ENCODE data around the gene EID3.
"Not testable (repeated sequence)": the region's sequence is repeated elsewhere in the genome, so short reads cannot be mapped to it uniquely, and the experiment has no call there.

Gene EID3

DNA sequence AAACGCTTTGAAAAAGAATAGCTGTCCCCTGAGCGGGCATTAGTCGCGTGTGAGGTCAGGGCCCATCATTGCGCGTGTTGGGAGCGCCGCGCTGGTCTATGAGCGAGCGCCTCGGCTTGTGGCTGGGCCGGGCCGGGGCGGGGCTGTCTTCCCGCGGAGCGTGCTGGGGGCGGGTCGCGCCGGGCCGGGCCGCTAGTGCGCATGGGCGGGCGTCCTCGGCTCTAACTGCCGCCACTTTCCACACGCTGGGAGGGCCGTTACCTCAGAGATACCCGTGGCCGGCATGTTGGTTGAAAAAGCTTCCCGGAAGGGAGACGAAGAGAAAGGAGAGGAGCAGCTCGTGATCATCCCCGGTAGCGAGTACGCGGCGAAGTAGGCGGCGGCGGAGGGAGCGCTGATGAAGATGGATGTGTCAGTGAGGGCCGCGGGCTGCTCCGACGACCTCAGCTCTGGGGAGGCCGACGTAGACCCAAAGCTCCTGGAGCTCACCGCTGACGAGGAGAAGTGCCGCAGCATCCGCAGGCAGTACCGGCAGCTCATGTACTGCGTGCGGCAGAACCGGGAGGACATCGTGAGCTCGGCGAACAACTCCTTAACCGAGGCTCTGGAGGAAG lies at the start of gene EID3:
TSS of gene EID3 (plus strand) at position 202 of the 614 bp plus-strand sequence. CDS start at position 398, 196 bp downstream.
- DNase-seq (ENCODE audit: low read depth), result no peak

DNA sequence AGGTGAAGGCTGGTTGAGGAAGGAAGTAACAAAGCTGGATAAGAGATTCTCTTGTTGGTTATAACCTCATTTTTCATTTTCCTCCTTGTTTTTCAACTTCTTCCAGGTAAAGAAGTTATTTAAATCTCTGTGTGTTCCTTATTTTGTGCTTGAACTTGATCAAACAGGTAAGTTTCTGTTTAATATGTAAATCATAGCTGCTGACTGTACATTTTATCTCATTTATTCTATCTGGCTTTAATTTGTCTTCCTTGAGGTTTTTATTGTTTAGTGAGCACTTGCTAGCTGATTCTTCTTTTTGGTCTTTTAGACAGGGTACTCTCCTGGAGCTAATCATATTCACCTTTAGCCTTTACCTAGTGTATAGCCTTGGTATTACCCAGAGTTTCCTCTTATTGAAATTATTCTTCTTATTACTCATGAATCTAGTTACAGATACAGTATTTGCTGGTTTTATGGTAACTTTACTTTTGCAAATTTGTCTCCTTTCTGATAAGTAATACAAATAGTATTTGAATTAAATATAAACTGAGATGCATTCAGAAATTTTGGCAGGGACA lies 45.5 kb upstream of the EID3 start:
- DNase-seq (ENCODE audit: low read depth), result no peak

DNA sequence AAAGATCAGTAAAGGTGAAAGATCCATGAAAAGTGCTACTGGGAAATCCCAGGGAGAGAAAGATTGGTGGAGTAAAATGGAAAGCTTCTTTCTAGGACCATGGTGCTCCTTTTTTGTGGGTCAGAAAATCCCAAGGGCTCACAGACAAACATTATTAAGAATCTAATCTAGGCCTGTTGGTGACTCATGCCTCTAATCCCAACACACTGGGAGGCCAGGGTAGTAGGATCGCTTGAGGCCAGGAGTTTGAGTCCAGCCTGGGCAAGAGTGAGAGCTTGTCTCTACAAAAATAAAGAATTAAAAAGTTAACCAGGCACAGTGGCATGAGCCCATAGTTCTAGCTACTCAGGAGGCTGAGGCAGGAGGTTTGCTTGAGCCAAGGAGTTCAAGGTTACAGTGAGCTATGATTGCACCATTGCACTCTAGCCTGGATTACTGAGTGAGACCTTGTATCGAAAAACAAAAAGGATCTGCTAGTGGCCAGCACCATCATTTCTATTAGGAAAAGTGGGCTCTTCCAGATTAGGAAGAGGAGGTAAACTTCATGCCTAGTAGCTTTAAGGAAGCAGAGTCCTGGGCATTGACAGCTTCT lies 45.0 kb upstream of the EID3 start:
- no peak for DNase-seq (ENCODE audit: low read depth)

DNA sequence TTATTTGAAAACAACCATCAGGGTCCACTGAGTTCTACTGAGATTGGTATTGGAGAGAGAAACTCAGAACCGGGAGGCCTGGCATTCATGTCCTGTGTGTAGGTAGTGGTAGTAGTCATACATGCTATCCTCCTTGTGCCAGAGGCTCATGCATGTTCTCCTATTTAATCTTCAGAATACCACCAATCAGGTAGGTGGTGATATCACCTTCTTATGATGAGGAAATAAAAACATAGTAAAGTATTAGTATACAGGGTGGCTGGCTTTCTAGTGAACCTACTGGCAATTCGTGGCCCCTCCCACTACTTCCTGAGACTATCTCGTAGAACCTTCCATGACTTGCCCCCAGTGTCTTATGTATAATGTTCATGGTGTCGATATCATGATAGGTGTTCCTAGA lies 40.5 kb upstream of the EID3 start:
- DNase-seq (ENCODE audit: low read depth), result no peak

DNA sequence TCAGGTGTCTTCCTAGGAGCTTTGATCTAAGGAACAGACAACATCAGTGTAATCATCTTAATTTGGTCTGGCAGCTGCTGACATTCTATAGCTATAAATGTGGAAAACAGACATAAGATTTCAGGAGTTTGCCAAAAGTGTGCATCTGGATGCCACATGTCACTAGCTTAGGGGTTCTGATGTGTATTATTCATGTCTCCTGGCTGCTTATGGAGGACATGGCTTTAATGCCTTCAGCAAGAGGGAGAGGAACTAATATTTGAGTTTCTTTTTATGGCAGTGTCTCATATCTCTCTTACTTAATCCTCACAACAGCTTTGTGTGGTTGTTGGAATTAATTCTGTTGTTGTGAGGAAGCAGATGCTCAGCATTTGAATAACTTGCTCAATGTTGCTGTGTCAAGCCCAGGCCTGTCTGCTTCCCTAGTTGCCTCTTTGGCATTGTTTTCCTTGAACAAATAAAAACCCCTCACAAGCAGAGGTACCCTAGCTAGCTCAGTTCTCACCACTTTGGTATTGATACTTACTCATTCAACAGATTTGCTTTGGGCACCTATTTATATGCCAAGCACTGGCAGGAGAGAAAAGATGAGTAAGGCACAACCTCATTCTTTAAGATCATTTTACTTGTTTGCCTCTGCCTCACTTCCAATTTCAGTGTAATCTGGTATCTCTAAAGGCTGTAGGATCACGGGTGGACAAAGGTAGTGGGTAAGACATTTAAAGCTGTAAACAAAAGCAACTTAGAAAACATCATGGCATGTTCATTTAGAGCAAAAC lies 39.8 kb upstream of the EID3 start:
- no peak for DNase-seq (ENCODE audit: low read depth)

DNA sequence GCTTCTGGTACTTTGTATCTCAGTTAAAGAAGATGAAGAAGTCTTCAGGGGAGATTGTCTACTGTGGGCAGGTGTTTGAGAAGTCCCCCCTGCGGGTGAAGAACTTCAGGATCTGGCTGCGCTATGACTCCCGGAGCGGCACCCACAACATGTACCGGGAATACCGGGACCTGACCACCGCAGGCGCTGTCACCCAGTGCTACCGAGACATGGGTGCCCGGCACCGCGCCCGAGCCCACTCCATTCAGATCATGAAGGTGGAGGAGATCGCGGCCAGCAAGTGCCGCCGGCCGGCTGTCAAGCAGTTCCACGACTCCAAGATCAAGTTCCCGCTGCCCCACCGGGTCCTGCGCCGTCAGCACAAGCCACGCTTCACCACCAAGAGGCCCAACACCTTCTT lies 38.1 kb upstream of the EID3 start:
- not testable (repeated sequence) for DNase-seq (ENCODE audit: low read depth)

DNA sequence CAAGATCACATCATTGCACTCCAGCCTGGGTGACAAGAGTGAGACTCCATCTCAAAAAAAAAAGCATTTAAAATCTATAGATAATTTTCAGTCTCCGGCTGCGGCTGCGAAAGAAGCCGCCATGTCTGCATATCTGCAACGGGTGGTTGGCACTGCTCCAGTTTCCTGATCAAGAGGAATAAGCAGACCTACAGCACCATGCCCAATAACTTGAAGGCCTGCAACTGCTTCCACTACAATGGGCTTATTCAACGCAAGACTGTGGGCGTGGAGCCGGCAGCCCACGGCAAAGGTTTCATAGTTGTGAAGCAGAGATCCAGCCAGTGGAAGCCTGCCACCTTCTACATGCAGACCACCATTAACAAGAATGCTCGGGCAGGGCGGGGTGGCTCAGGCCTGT lies 30.6 kb upstream of the EID3 start:
- no peak for DNase-seq (ENCODE audit: low read depth)

DNA sequence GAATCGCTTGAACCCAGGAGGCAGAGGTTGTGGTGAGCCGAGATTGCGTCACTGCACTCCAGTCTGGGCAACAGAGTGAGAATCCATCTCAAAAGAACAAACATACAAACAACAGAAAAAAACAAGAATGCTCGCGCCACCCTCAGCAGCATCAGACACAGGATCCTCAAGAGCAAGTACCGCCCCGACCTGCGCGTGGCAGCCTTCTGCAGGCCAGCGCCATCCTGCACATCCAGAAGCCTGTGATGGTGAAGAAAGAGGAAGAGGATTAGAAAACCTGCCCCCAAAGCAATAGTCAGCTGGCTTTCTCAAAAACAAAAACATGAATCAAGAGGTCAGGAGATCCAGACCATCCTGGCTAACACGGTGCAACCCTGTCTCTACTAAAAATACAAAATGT lies 30.0 kb upstream of the EID3 start:
- DNase-seq (ENCODE audit: low read depth), result no peak

DNA sequence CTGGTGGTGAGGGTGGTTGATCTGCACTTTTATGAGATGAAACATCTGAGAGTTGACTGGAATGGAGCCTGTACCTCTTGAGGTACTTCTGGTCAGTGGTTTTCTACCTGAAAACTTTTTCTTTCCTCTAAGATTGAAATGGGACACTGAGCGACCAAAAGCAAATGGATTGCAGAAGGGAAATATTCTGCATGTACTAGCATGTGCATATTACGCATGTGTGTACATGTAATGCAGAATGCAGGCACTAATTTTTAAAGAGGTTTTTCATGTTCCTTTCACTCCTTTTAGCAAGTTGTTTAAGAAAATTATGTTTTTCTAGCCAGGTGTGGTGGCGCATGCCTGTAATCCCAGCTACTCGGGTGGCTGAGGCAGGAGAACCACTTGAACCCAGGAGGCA lies 28.7 kb upstream of the EID3 start:
- DNase-seq (ENCODE audit: low read depth), result no peak

DNA sequence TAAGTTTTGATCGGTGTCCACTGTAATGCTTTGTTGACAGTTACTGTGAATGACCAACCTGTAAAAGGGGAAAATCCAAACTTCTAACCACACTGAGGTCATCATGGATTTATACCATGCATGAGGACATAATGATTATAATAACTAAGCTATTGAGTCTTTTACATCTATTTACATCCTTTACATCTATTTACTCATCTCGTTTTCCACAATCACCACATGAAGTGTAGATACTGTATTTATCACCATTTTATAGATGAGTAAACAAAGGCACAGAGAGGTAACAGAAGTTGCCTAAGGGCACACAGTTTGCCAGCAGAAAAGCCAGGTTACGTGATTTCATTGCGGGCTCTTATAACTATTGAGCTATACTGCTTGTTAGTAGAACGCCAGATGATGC lies 27.9 kb upstream of the EID3 start:
- no peak for DNase-seq (ENCODE audit: low read depth)

DNA sequence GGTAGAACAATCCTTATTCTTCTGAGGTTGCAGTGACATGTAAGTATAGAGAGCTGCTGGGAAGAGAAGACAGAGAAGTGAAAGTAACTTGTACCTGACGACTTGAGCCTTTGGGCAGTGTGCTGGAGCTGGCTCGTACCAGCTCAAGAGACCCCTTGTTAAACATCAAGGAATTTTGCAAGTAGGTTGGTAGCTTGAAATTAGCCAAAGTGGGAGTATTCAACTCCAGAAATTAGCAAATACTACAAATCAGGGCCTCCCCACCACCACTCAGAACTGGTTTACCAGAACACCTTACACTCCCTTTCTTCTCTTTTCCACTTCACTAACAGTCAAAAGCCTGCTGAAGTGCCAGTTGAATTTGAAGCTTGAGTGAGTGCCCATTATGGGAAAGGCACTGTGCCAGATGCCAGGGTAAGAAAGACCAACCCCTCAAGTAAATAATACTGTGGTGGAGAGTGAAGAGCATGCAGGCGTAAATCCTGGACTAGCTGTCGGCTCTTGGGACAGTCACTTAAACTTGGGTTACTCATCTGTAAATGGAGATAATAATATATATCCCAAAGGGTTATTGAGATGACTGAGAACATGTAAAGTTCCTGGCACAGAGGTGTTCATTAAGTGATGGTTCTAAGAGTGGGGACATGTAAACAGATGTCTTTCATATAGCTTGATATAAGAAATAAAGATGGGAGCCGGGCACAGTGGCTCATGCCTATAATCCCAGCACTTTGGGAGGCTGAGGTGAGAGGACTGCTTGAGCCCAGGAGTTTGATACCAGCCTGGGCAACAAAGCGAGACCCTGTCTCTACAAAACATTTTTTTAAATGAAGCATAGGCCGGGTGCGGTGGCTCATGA lies 27.0 kb upstream of the EID3 start:
- DNase-seq (ENCODE audit: low read depth), result no peak

DNA sequence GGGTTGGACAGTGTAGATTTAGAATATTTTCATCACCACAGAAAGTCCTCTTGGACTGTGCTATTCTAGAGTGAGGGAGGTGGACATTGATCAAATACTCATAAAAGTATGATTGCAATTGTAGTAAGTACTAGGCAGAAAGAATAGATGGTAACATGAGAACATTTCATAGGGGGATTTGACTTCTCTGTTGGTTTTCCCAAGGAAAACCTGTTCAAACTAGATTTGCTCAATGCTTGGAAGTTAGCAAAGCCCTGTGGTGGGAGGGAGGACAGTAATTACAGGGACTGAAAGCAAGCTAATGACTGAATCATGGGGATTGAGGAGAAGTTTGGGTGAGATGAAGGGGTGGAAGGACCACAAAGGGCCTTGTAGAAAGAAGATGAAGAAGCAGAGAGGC lies 24.4 kb upstream of the EID3 start:
- no peak for DNase-seq (ENCODE audit: low read depth)

DNA sequence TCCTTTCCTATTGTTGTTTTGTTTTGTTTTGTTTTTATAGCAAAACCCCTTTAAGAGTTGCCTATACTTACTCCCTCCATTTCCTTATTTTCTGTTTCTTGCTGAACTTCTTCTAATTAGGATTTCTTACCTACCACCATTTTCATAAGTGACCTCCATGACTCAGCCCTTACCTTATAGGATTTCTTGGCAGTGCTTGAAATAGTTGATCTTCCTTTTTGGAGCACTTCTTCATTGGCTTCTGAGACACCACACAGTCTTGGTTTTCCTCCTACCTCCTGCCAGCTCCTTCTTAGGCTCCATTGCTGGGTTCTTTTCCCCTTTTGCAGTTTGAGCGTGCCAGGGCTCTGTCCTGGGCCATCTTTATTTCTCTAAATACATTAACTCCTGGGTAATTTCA lies 23.4 kb upstream of the EID3 start:
- no peak for DNase-seq (ENCODE audit: low read depth)

DNA sequence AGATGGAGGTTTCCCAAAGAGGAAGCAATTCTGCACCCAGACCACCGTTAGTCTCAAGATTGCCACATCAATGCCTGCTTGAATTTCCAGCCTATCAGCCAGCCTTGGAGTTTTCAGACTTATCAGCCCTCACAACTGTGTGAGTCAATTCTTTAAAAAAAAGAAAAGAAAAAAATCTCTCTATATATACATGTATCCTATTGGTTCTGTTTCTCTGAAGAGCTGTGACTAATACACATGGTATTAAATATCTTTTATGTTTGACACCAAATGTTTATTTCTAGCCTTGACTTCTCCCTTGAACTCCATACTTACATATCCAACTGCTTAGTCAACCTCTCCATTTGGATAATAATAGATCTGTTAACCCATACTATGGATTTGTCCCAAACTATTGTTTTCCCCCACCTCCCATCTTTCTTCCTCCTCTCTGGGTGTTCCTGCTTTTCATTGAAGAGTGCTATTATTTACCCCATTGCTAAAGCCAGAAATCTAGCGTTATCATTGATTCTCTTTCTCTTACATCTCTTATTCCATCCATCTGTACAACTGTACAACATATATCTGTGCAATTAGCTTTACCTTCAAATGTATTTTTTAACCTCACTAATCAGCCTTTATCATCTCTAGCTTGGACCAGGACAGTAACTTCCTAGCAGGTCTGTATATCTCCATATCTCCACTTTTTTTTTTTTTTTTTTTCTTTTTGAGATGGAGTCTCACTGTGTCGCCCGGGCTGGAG lies 22.7 kb upstream of the EID3 start:
- peak; percentile 73 for DNase-seq (ENCODE audit: low read depth)

DNA sequence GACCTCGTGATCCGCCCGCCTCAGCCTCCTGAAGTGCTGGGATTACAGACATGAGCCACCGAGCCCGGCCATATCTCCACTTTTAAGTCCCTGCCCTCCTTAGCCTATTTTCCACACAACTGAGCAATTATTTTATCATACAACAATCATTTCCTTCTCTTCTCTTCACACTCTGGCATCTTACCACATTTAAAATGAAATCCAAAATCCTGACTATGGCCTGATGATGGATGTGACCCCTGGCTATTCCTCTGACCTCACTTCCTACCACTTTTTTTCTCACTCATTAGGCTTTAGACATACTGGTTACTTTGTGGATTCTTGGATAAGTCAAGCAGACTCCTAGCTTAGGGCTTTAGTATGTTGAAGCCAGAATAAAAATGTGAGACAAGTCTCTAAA lies 21.9 kb upstream of the EID3 start:
- DNase-seq (ENCODE audit: low read depth), result no peak

DNA sequence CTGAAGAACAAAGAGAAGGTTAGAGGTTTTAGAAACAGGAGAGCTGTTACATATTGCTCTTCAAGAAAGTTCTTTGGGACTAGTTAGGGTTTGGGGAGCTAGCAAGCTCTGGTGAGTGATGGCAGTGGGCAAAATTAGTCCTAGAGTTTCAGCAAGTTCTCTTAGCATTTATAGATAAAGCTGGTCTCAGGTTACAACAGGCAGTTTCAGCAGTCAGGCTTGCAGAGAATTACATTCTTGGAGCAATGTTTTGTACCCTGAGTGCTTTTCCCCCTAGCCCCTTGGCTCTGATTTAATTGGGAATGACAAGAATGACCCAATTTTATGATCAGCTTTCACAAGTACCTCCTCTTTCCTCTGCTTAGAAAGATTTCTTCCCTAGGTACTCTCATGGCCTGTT lies 21.4 kb upstream of the EID3 start:
- DNase-seq (ENCODE audit: low read depth), result no peak

DNA sequence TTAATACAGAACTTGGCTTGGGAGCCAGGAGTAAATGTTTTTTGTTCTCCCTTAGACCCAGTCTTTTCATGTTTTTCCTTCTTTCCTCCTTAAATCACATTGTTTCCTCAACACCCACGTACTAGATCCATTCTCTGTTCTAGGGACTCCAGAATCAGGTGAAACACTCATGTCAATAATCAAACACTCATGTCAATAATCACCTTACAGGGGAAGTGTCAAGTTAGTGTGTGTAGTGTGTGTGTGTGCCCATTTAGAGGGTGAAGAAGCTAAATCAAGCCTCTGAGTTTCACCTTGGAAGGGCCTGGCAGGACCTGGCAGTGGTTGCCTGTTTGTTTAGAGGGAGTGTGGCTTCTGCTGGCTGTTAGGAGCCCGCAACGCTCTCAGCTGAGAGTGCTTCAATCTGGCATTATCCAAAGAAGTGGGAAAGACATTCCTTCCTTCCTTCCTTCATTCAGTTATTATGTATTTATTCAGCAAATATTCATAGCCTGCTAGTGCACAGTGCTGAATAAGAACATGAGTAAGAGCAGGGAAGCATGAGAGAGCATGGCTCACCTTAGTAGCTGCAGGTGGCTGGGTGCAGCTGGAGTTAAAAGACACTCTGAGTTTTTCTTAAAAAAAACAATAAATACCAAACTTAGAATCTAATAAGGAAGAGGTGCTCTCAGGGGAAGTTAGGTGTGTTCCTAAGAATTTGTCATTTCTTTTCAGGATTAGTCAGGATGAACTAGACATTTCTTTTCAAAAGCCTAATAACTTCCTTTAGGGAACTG lies 17.6 kb upstream of the EID3 start:
- DNase-seq (ENCODE audit: low read depth), result no peak

DNA sequence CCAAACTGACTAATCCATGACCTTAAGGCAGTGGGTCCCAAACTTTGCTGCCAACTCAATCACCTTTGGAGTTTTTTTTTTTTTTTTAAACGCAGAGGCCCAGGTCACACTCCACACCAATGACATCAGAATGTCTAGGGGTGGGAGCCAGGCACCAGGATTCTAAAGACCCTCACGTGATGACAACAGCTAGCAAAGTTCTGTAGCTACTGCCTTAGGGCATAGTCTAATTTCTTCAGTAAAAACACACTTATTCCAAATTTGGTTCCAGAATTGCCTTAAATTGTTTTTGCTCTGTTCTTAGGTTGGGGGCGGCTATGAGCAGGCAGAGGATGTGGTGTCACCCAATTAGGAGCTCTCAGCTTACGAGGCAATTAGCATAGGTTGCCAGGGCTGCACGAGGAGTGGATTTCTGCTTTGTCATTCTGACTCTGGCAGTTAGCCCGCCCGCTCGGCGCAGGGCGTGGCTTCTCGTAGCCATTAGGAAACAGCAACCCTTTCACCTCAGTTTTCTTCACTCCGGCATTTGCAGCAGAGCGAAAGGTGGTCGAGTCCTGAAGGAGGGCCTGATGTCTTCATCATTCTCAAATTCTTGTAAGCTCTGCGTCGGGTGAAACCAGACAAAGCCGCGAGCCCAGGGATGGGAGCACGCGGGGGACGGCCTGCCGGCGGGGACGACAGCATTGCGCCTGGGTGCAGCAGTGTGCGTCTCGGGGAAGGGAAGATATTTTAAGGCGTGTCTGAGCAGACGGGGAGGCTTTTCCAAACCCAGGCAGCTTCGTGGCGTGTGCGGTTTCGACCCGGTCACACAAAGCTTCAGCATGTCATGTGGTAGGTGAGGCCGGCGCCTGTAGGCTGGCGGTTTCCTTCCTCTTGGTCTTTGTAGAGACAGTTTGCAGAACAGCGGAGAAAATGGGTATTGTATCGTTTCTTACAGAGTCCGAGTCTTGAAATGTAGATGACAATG lies 16.7 kb upstream of the EID3 start:
- peak; percentile 95 for DNase-seq (ENCODE audit: low read depth)

DNA sequence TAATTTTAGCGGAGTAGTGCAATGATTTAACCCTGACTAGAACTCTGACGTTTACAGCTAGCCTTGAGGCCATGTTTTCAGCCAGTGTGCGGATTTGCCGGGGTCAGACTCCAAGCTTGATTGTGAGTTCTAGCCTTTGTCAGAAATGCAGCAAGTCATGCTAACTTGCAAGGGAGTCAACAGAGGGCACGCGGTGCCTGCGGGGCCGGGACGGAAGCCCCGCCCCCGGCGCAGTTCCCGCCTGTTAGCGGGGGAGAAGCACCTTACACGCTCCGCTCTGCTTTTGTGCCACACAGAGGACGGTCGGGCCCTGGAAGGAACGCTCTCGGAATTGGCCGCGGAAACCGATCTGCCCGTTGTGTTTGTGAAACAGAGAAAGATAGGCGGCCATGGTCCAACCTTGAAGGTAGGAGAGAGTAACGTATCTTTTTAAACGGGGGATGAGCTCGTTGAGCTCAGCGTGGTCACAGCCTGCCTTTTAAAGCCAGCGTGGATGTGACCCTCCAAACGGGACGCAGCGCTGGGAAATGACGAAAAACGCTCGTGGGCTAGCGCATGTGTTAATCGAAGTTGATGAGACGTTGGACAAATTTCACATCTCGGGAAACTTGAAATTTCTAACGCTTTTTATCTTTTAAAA lies 14.8 kb upstream of the EID3 start:
- peak; percentile 71 for DNase-seq (ENCODE audit: low read depth)
